PC-9 (cell line): Measurements from ENCODE around the gene ZNF107.

ENCODE experiments used
- CTCF ChIP-seq: fragments of 200-600 bp; sonication (generic); conservative IDR thresholded peaks from 2 replicates; pipeline ENCODE4 v1.6.1; 2017; ENCODE audit warnings: mixed run types, antibody characterized with exemption, mild to moderate bottlenecking, moderate library complexity
- EZH2 ChIP-seq: fragments of 200-600 bp; sonication (generic); IDR thresholded peaks from 2 replicates; pipeline ENCODE4 v1.8.0; 2017; ENCODE audit warnings: antibody characterized with exemption, low read depth

- no peak for TF ChIP-seq CTCF
- no peak for TF ChIP-seq EZH2
Observed at GRCh38 chr7:64666663-64667050, 724 bp downstream of the ZNF107 start.
